Neuronal stem cell (in vitro differentiated cells): ENCODE results near the gene LRP1B.

Experiments
- DNase-seq: peaks from one replicate; pipeline ENCODE4 v3.0.0-alpha.2; 2013; ENCODE audit warnings: low spot score
- H2AFZ ChIP-seq: one replicate; pipeline ENCODE4 v1.6.1; 2013; ENCODE audit warnings: mild to moderate bottlenecking, low read length, inconsistent platforms
- H2AK5ac ChIP-seq: 2 replicates; pipeline ENCODE4 v1.6.1; 2013; ENCODE audit warnings: low read depth, mild to moderate bottlenecking, inconsistent platforms, low read length, moderate library complexity, mixed read lengths
- H2BK120ac ChIP-seq: 2 replicates; pipeline ENCODE4 v1.6.1; 2013; ENCODE audit warnings: low read depth, mild to moderate bottlenecking, inconsistent platforms, low read length, moderate library complexity, mixed read lengths
- H2BK12ac ChIP-seq: one replicate; pipeline ENCODE4 v1.6.1; 2013; ENCODE audit warnings: low read length, inconsistent platforms
- H2BK15ac ChIP-seq: 2 replicates; pipeline ENCODE4 v1.6.1; 2013; ENCODE audit warnings: mild to moderate bottlenecking, low read length, inconsistent platforms, mixed read lengths
- H2BK5ac ChIP-seq: one replicate; pipeline ENCODE4 v1.6.1; 2013; ENCODE audit warnings: inconsistent platforms, mild to moderate bottlenecking, low read length, moderate library complexity
- H3K14ac ChIP-seq: one replicate; pipeline ENCODE4 v1.6.1; 2013; ENCODE audit warnings: low read length, inconsistent platforms
- H3K18ac ChIP-seq: 2 replicates; pipeline ENCODE4 v1.6.1; 2013; ENCODE audit warnings: low read length, inconsistent platforms
- H3K23ac ChIP-seq: 2 replicates; pipeline ENCODE4 v1.6.1; 2013; ENCODE audit warnings: low read depth, mild to moderate bottlenecking, mixed read lengths, low read length, inconsistent platforms; ENCODE audit not compliant: poor library complexity
- H3K27ac ChIP-seq: replicated peaks from 3 replicates; pipeline ENCODE4 v1.5.1; 2013; ENCODE audit warnings: low read length, inconsistent platforms
- H3K27me3 ChIP-seq, 3 experiments: 2 replicates each; pipeline ENCODE4 v1.6.1; 2013; ENCODE audit warnings: low read length in 3 of 3, mild to moderate bottlenecking in 2 of 3, inconsistent platforms in 1 of 3, low read depth in 1 of 3, mixed read lengths in 1 of 3, moderate library complexity in 1 of 3; ENCODE audit not compliant: control insufficient read depth in 3 of 3, insufficient read depth in 3 of 3
- H3K36me3 ChIP-seq, 2 donors: replicated peaks in 1 of 2; 2 replicates each; pipeline ENCODE4 v1.6.1; 2013; ENCODE audit warnings: low read length in 2 of 2; ENCODE audit not compliant: control insufficient read depth in 2 of 2, insufficient read depth in 2 of 2
- H3K4ac ChIP-seq: 2 replicates; pipeline ENCODE4 v1.6.1; 2013; ENCODE audit warnings: inconsistent platforms, mild to moderate bottlenecking, low read length, moderate library complexity
- H3K4me1 ChIP-seq, 2 donors: 1 replicate in 1 of 2; 2 replicates in 1 of 2; pipeline ENCODE4 v1.6.1; 2013; ENCODE audit warnings: low read length in 2 of 2, low read depth in 1 of 2; ENCODE audit not compliant: control insufficient read depth in 2 of 2, insufficient read depth in 1 of 2
- H3K4me2 ChIP-seq: one replicate; pipeline ENCODE4 v1.6.1; 2013; ENCODE audit warnings: mild to moderate bottlenecking, low read length, inconsistent platforms; ENCODE audit not compliant: insufficient read depth, poor library complexity, severe bottlenecking
- H3K4me3 ChIP-seq, 2 donors: 2 replicates each; pipeline ENCODE4 v1.5.1; 2013; ENCODE audit warnings: low read length in 2 of 2, mild to moderate bottlenecking in 2 of 2, inconsistent platforms in 1 of 2, moderate library complexity in 1 of 2
- H3K79me1 ChIP-seq: one replicate; pipeline ENCODE4 v1.6.1; 2013; ENCODE audit warnings: low read depth, mild to moderate bottlenecking, inconsistent platforms, low read length, moderate library complexity
- H3K9ac ChIP-seq: one replicate; pipeline ENCODE4 v1.6.1; 2013; ENCODE audit warnings: mild to moderate bottlenecking, low read depth, low read length, inconsistent platforms; ENCODE audit not compliant: poor library complexity
- H3K9me3 ChIP-seq, 2 donors: replicated peaks in 1 of 2; 2 replicates each; pipeline versions ENCODE3 to v1.6.1; 2013; ENCODE audit warnings: low read length in 2 of 2, mild to moderate bottlenecking in 2 of 2, inconsistent platforms in 1 of 2, low read depth in 1 of 2, mixed read lengths in 1 of 2, moderate library complexity in 1 of 2; ENCODE audit not compliant: control insufficient read depth in 2 of 2, insufficient read depth in 1 of 2
- H4K8ac ChIP-seq: one replicate; pipeline ENCODE4 v1.6.1; 2013; ENCODE audit warnings: low read depth, mild to moderate bottlenecking, inconsistent platforms, low read length, moderate library complexity
- H4K91ac ChIP-seq: one replicate; pipeline ENCODE4 v1.6.1; 2013; ENCODE audit warnings: low read length, low read depth, mild to moderate bottlenecking, inconsistent platforms; ENCODE audit not compliant: poor library complexity
- WGBS, 2 donors: extraction: QIAGEN DNeasy Blood & Tissue Kit; methylation state at CpG; one replicate each; pipeline ENCODE4 v1.1.7; 2013; ENCODE audit warnings: missing lambda C conversion rate in 2 of 2, mixed read lengths in 1 of 2; ENCODE audit not compliant: insufficient read length in 2 of 2, insufficient replicate concordance in 1 of 2; ENCODE audit errors: extremely low coverage in 2 of 2; 5-methylcytosine and 5-hydroxymethylcytosine counted together

Gene LRP1B

GRCh38 chr2:141610564-141611175, 520.1 kb downstream of the LRP1B start:
- Histone ChIP-seq H3K79me1 (no peaks in the 10 kb centered on the region), H4K8ac (no peak overlapping the region), H2AK5ac (no peak overlapping the region), H3K4me2 (no peak overlapping the region), H3K4ac (no peak overlapping the region), H3K18ac (no peak overlapping the region), H3K27ac (no peak overlapping the region), H3K9me3 (no peaks in the 10 kb centered on the region), H3K36me3 (no peaks in the 10 kb centered on the region), H2BK5ac (no peak overlapping the region), H2BK12ac (no peak overlapping the region), H3K9ac (no peak overlapping the region), H3K4me1 (peaks cover 5 to 13% of the 10 kb centered on the region in 2 donors), H4K91ac (no peak overlapping the region), H3K14ac (no peak overlapping the region), H3K4me3 (no peak overlapping the region), H2BK15ac (no peak overlapping the region), H2BK120ac (no peak overlapping the region), H2AFZ (peak overlapping the region; percentile 81), H3K27me3 (no peaks in the 10 kb centered on the region), H3K23ac (no peak overlapping the region)
- no CpG with 5 or more reads among the region's 6 CpGs for WGBS, 2 donors
- no peak for DNase-seq

GRCh38 chr2:141605163-141605562, 525.7 kb downstream of the LRP1B start:
- Histone ChIP-seq H3K27me3 (no peaks in the 10 kb centered on the region), H2BK12ac (no peak overlapping the region), H2BK15ac (no peak overlapping the region), H2BK5ac (no peak overlapping the region), H3K4me1 (no peaks in the 10 kb centered on the region), H3K4me2 (no peak overlapping the region), H3K79me1 (no peaks in the 10 kb centered on the region), H3K4ac (no peak overlapping the region), H3K14ac (no peak overlapping the region), H3K9ac (no peak overlapping the region), H4K8ac (no peak overlapping the region), H2AK5ac (no peak overlapping the region), H4K91ac (no peak overlapping the region), H2BK120ac (no peak overlapping the region), H3K4me3 (no peak overlapping the region), H3K36me3 (no peaks in the 10 kb centered on the region), H3K23ac (no peak overlapping the region), H3K18ac (no peak overlapping the region), H3K9me3 (no peaks in the 10 kb centered on the region), H2AFZ (no peak overlapping the region), H3K27ac (no peak overlapping the region)
- DNase-seq, result no peak

GRCh38 chr2:141601511-141602152, 529.2 kb downstream of the LRP1B start:
- no peak for DNase-seq
- Histone ChIP-seq H3K14ac (no peak overlapping the region), H3K4me2 (no peak overlapping the region), H4K8ac (no peak overlapping the region), H3K9me3 (no peaks in the 10 kb centered on the region), H4K91ac (no peak overlapping the region), H3K27me3 (no peaks in the 10 kb centered on the region), H2AK5ac (no peak overlapping the region), H2AFZ (no peak overlapping the region), H2BK5ac (no peak overlapping the region), H3K9ac (no peak overlapping the region), H3K4me1 (no peaks in the 10 kb centered on the region), H3K36me3 (no peaks in the 10 kb centered on the region), H3K23ac (no peak overlapping the region), H3K4ac (no peak overlapping the region), H3K27ac (no peak overlapping the region), H2BK15ac (no peak overlapping the region), H2BK120ac (no peak overlapping the region), H3K79me1 (no peaks in the 10 kb centered on the region), H3K18ac (no peak overlapping the region), H2BK12ac (no peak overlapping the region), H3K4me3 (no peak overlapping the region)
- no CpG with 5 or more reads among the region's 8 CpGs for WGBS, 2 donors

GRCh38 chr2:141599721-141600120, 531.1 kb downstream of the LRP1B start:
- Histone ChIP-seq H2BK12ac (no peak overlapping the region), H3K27ac (no peak overlapping the region), H3K36me3 (no peaks in the 10 kb centered on the region), H2BK5ac (no peak overlapping the region), H3K9me3 (no peaks in the 10 kb centered on the region), H3K9ac (no peak overlapping the region), H3K4me2 (no peak overlapping the region), H3K23ac (no peak overlapping the region), H3K14ac (no peak overlapping the region), H2BK120ac (no peak overlapping the region), H2BK15ac (no peak overlapping the region), H3K4me3 (no peak overlapping the region), H4K8ac (no peak overlapping the region), H4K91ac (no peak overlapping the region), H3K18ac (no peak overlapping the region), H2AFZ (no peak overlapping the region), H3K4me1 (no peaks in the 10 kb centered on the region), H3K27me3 (no peaks in the 10 kb centered on the region), H2AK5ac (no peak overlapping the region), H3K79me1 (no peaks in the 10 kb centered on the region), H3K4ac (no peak overlapping the region)
- DNase-seq, result no peak
- WGBS, 2 donors, result 100% methylated on average over 1 of the region's 4 CpGs; no CpG with 5 or more reads in 1 of the 2 donors
